Thoracic aorta (tissue), 2 donors: ENCODE results near the gene FGGY. TPM values are rescaled to one million over a fixed set of nuclear protein-coding genes. Genes with fewer than 3 reads are reported as not detected.

ENCODE experiments used
- ATAC-seq: fragments of 150-250 bp; one replicate; pipeline ENCODE4 v1.8.0; 2017; ENCODE audit warnings: low read depth; ENCODE audit not compliant: insufficient number of reproducible peaks, low FRiP score
- DNase-seq: peaks from one replicate; pipeline ENCODE4 v3.0.0-alpha.2; 2020; ENCODE audit warnings: low spot score
- H3K27ac ChIP-seq, 2 donors: fragments of 200-600 bp; sonication (generic); 1 replicate in 1 of 2; 2 replicates in 1 of 2; pipeline ENCODE4 v1.5.1; 2016; ENCODE audit warnings: mild to moderate bottlenecking in 2 of 2, moderate library complexity in 2 of 2
- H3K27me3 ChIP-seq: fragments of 200-600 bp; sonication (generic); replicated peaks from 2 replicates; pipeline ENCODE4 v1.6.0; 2016; ENCODE audit warnings: mild to moderate bottlenecking; ENCODE audit not compliant: insufficient read depth
- H3K36me3 ChIP-seq: fragments of 200-600 bp; sonication (generic); one replicate; pipeline ENCODE4 v1.5.1; 2016
- H3K4me1 ChIP-seq, 2 donors: fragments of 200-600 bp; sonication (generic); 1 replicate in 1 of 2; 2 replicates in 1 of 2; pipeline versions ENCODE4 v1.5.1 to v1.6.0; 2016; ENCODE audit warnings: low read depth in 2 of 2, mild to moderate bottlenecking in 1 of 2; ENCODE audit not compliant: control insufficient read depth in 1 of 2
- H3K4me3 ChIP-seq: fragments of 200-600 bp; sonication (generic); 2 replicates; pipeline ENCODE4 v1.5.1; 2016; ENCODE audit warnings: mild to moderate bottlenecking
- H3K9me3 ChIP-seq: fragments of 200-600 bp; sonication (generic); 2 replicates; pipeline ENCODE4 v1.5.1; 2016
- total RNA-seq, 2 donors: library from RNA; depleted of rRNA; stranded (reverse); fragments of >200 nt; gene quantifications; one replicate each; pipeline versions ENCODE4 v1.1.0 to v1.2.3, GENCODE V29; 2016
- TF ChIP-seq, protein P1 (sequence below): fragments of 200-600 bp; sonication (generic); IDR thresholded peaks from one replicate; pipeline ENCODE4 v1.5.1; 2019; ENCODE audit warnings: antibody characterized with exemption

Gene FGGY
- total RNA-seq, 2 donors from 2014 or later: 6.5 to 9.9 TPM

- no peak for ATAC-seq
- H3K27me3 ChIP-seq: no peaks in the 10 kb centered on the region
- no peak overlapping the region for H3K27ac ChIP-seq
- peaks cover 7 to 25% of the 10 kb centered on the region in 2 donors for H3K4me1 ChIP-seq
- no peaks in the 10 kb centered on the region for H3K9me3 ChIP-seq
- H3K36me3 ChIP-seq: no peaks in the 10 kb centered on the region
- TF ChIP-seq, protein P1, sequence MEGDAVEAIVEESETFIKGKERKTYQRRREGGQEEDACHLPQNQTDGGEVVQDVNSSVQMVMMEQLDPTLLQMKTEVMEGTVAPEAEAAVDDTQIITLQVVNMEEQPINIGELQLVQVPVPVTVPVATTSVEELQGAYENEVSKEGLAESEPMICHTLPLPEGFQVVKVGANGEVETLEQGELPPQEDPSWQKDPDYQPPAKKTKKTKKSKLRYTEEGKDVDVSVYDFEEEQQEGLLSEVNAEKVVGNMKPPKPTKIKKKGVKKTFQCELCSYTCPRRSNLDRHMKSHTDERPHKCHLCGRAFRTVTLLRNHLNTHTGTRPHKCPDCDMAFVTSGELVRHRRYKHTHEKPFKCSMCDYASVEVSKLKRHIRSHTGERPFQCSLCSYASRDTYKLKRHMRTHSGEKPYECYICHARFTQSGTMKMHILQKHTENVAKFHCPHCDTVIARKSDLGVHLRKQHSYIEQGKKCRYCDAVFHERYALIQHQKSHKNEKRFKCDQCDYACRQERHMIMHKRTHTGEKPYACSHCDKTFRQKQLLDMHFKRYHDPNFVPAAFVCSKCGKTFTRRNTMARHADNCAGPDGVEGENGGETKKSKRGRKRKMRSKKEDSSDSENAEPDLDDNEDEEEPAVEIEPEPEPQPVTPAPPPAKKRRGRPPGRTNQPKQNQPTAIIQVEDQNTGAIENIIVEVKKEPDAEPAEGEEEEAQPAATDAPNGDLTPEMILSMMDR: no peak
- DNase-seq: no peak
- H3K4me3 ChIP-seq: no peak overlapping the region
Observed at GRCh38 chr1:59418363-59419144, 121.7 kb downstream of the FGGY start.

- DNase-seq: no peak
- H3K27me3 ChIP-seq: no peaks in the 10 kb centered on the region
- no peaks in the 10 kb centered on the region for H3K36me3 ChIP-seq
- TF ChIP-seq, protein P1: no peak
- no peak overlapping the region for H3K27ac ChIP-seq
- H3K4me3 ChIP-seq: no peak overlapping the region
- H3K4me1 ChIP-seq: peaks cover 7 to 21% of the 10 kb centered on the region in 2 donors
- H3K9me3 ChIP-seq: no peaks in the 10 kb centered on the region
- ATAC-seq: no peak
Observed at GRCh38 chr1:59419361-59420140, 122.7 kb downstream of the FGGY start.

GRCh38 chr1:59421232-59421920, 124.5 kb downstream of the FGGY start:
- Histone ChIP-seq H3K9me3 (no peaks in the 10 kb centered on the region), H3K4me1 (peaks cover 7 to 21% of the 10 kb centered on the region in 2 donors)

DNA sequence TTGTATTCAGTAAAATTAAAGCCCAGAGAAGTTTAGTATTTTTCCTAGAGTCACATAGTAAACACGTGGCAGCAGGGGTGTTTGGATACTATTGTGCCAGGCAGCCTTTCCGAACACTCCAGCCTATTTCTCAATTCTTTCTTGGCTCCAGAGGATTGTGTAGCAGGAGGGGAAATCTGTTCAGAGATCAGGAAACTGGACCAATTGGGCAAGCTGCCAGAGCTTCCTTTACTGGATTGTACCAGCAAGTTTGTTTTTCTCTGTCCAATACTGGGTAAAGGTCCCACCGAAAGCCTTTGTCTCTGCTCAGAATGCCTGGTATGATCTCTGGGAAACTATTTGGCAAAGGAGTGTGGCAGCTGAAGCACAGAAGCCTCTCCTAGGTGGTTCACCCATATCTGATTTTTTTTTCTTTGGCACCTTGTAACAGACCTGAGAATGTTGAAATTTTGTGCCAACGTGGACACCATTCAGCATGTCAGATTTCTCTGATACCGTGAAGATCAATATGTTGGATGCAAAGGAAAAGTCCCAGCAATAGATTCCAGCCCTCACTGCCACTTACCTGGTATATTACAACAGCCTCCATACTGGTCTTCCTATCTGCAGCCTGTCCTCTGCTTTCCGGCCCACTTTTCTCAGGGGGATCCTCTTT, 126.2 kb downstream of the FGGY start:
- Histone ChIP-seq H3K27me3 (no peaks in the 10 kb centered on the region), H3K36me3 (no peaks in the 10 kb centered on the region), H3K4me1 (peaks cover 7 to 21% of the 10 kb centered on the region in 2 donors), H3K4me3 (no peak overlapping the region), H3K9me3 (no peaks in the 10 kb centered on the region), H3K27ac (peak overlapping the region; percentile 65)
- ATAC-seq (peak; percentile 84), DNase-seq (peak; percentile 59)
- TF ChIP-seq, protein P1: no peak

More at GRCh38 chr1:59421232-59421920, 124.5 kb downstream of the FGGY start:
- DNase-seq: no peak
- H3K36me3 ChIP-seq: no peaks in the 10 kb centered on the region
- no peak overlapping the region for H3K4me3 ChIP-seq
- no peaks in the 10 kb centered on the region for H3K27me3 ChIP-seq
- TF ChIP-seq, protein P1: no peak
- ATAC-seq: no peak
- no peak overlapping the region for H3K27ac ChIP-seq
